ENCODE data around the gene SWT1.
"Not testable (repeated sequence)": the region's sequence is repeated elsewhere in the genome, so short reads cannot be mapped to it uniquely, and the experiment has no call there.

The SWT1 gene

GRCh38 chr1:185317034-185317885 is 160.3 kb downstream of the SWT1 start, which contains the start of gene IVNS1ABP:
Gene IVNS1ABP (minus strand): TSS chr1:185317243. CDS start chr1:185309493, 7,750 bp downstream.
- DNase-seq (ENCODE audit: low read depth in 4 of 4, low spot score in 1 of 4) = peak; percentile 82 to 88 (median 86)

- DNase-seq (ENCODE audit: low read depth in 4 of 4, low spot score in 1 of 4) = peak; percentile 29 to 70 (median 38)
Measured at GRCh38 chr1:185317886-185318310, 160.9 kb downstream of the SWT1 start.

GRCh38 chr1:185318431-185319138 is 161.6 kb downstream of the SWT1 start:
- DNase-seq (ENCODE audit: low read depth in 4 of 4, low spot score in 1 of 4) = no peak

GRCh38 chr1:185319139-185319475 is 162.1 kb downstream of the SWT1 start:
- no peak for DNase-seq (ENCODE audit: low read depth in 4 of 4, low spot score in 1 of 4)

GRCh38 chr1:185321104-185321503 is 164.1 kb downstream of the SWT1 start:
- DNase-seq (ENCODE audit: low read depth in 4 of 4, low spot score in 1 of 4) = not testable (repeated sequence)

GRCh38 chr1:185321653-185322221 is 164.8 kb downstream of the SWT1 start:
- not testable (repeated sequence) for DNase-seq (ENCODE audit: low read depth in 4 of 4, low spot score in 1 of 4)

- no peak for DNase-seq (ENCODE audit: low read depth in 4 of 4, low spot score in 1 of 4)
Measured at GRCh38 chr1:185322636-185323035, 165.7 kb downstream of the SWT1 start.

GRCh38 chr1:185324118-185324517 is 167.2 kb downstream of the SWT1 start:
- DNase-seq (ENCODE audit: low read depth in 4 of 4, low spot score in 1 of 4) = no peak

GRCh38 chr1:185325413-185325812 is 168.4 kb downstream of the SWT1 start:
- no peak for DNase-seq (ENCODE audit: low read depth in 4 of 4, low spot score in 1 of 4)

GRCh38 chr1:185328255-185328654 is 171.3 kb downstream of the SWT1 start:
- DNase-seq (ENCODE audit: low read depth in 4 of 4, low spot score in 1 of 4) = no peak

GRCh38 chr1:185334182-185334581 is 177.2 kb downstream of the SWT1 start:
- DNase-seq (ENCODE audit: low read depth in 4 of 4, low spot score in 1 of 4) = no peak

- DNase-seq (ENCODE audit: low read depth in 4 of 4, low spot score in 1 of 4) = no peak
Measured at GRCh38 chr1:185337246-185337645, 180.3 kb downstream of the SWT1 start.

GRCh38 chr1:185338719-185339622 is 182.0 kb downstream of the SWT1 start:
- DNase-seq (ENCODE audit: low read depth in 4 of 4, low spot score in 1 of 4) = no peak

GRCh38 chr1:185341196-185341781 is 184.3 kb downstream of the SWT1 start:
- no peak for DNase-seq (ENCODE audit: low read depth in 4 of 4, low spot score in 1 of 4)

Measured in stimulated activated CD4-positive, alpha-beta T cell treated with anti-CD3 and anti-CD28 coated beads, Interleukin-1b, Interleukin-23, amount 100 ng/mL, for 24 hours (primary cell).